Peyer's patch (tissue), 4 donors: ENCODE results near the gene FMN1.

Source experiments
- POLR2A ChIP-seq, 2 donors: fragments of 450-650 bp; IDR thresholded peaks; one replicate each; pipeline ENCODE4 v1.5.1; 2017; ENCODE audit warnings: antibody characterized with exemption in 2 of 2, mild to moderate bottlenecking in 2 of 2, moderate library complexity in 2 of 2
- TF ChIP-seq, protein P1 (sequence below), 6 experiments: fragments of 450-650 bp in 4 of 6; fragments of 200-600 bp in 2 of 6; sonication (generic) in 1 of 6; IDR thresholded peaks; one replicate each; pipeline ENCODE4 v1.5.1; 2017 to 2019; ENCODE audit warnings: antibody characterized with exemption in 6 of 6, mild to moderate bottlenecking in 3 of 6, moderate library complexity in 1 of 6

DNA sequence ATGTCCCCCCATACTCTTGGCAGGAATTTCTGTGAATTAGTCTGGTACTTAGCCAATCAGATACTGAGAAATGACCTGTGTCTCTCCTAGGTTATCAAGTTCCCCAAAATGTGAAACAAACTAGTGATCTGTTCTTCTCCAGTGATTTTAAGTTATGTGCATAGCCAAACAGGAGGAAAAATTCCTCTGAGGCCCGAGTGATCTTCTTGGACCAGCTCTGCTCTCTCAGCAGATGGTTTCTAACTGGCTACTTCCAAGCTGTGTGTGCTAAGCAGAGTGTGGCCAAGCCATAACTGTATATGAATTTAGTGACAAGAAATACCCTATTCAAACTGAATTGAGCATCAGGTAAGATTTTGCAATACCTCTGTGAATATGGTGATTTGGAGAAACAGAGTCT is 387.2 kb downstream of the FMN1 start:
- TF ChIP-seq, protein P1, sequence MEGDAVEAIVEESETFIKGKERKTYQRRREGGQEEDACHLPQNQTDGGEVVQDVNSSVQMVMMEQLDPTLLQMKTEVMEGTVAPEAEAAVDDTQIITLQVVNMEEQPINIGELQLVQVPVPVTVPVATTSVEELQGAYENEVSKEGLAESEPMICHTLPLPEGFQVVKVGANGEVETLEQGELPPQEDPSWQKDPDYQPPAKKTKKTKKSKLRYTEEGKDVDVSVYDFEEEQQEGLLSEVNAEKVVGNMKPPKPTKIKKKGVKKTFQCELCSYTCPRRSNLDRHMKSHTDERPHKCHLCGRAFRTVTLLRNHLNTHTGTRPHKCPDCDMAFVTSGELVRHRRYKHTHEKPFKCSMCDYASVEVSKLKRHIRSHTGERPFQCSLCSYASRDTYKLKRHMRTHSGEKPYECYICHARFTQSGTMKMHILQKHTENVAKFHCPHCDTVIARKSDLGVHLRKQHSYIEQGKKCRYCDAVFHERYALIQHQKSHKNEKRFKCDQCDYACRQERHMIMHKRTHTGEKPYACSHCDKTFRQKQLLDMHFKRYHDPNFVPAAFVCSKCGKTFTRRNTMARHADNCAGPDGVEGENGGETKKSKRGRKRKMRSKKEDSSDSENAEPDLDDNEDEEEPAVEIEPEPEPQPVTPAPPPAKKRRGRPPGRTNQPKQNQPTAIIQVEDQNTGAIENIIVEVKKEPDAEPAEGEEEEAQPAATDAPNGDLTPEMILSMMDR (IDR thresholded peaks at IDR 0.05): no peak
- TF ChIP-seq POLR2A (IDR thresholded peaks at IDR 0.05): no peak
